ENCODE measurements around the gene NRP1.

DNA sequence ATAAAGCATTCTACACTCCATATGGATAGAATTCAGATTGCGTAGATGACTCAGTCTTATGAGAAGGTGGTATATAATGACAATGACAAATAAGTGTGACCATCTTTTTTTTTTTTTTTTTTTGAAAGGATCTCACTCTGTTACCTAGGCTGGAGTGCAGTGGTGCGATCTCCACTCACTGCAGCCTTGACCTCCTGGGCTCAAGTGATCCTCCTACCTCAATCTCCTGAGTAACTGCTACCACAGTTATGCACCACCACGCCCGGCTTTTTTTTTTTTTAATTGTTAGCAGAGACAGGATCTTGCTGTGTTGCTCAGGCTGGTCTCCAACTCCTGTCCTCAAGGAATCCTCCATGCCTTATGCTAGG is 43.2 kb upstream of the NRP1 start:
- TF ChIP-seq, protein P1, sequence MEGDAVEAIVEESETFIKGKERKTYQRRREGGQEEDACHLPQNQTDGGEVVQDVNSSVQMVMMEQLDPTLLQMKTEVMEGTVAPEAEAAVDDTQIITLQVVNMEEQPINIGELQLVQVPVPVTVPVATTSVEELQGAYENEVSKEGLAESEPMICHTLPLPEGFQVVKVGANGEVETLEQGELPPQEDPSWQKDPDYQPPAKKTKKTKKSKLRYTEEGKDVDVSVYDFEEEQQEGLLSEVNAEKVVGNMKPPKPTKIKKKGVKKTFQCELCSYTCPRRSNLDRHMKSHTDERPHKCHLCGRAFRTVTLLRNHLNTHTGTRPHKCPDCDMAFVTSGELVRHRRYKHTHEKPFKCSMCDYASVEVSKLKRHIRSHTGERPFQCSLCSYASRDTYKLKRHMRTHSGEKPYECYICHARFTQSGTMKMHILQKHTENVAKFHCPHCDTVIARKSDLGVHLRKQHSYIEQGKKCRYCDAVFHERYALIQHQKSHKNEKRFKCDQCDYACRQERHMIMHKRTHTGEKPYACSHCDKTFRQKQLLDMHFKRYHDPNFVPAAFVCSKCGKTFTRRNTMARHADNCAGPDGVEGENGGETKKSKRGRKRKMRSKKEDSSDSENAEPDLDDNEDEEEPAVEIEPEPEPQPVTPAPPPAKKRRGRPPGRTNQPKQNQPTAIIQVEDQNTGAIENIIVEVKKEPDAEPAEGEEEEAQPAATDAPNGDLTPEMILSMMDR (conservative IDR thresholded peaks at IDR 0.05; ENCODE audit: low read depth, low read length) = no peak
- no peak for TF ChIP-seq EZH2 (IDR thresholded peaks at IDR 0.05; ENCODE audit: borderline replicate concordance, low read depth, low read length, poor library complexity, severe bottlenecking)
